Dedifferentiated amniotic fluid mesenchymal stem cell (primary cell): Measurements from ENCODE around the gene CGB8.
"Not testable (repeated sequence)": the region's sequence is repeated elsewhere in the genome, so short reads cannot be mapped to it uniquely, and the experiment has no call there.

Experiments
- DNase-seq: peaks from one replicate; pipeline ENCODE4 v3.0.0-alpha.2; 2016; ENCODE audit errors: extremely low spot score

The CGB8 gene

DNA sequence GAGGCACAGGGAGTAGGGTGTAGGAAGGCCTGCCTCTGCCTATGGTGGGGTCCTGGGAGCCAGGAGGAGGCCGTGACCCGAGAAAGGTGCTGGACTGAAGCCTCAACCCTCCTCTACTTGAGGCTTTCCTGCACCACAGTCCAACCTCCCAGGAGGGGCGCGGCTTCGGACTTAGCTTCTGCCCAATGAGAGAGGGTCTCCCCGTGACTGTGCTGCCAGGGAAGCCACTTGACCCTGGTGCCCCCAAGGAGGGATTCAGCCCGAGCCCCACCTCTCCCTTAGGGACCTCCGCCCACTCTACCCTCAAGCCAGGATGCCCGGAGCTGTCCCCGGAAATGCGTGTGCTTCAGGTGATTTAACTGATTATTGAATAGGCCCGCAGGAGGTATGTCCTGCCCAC, at the start of gene CGB8:
Gene CGB8 (minus strand): TSS at position 101 of the 400 bp plus-strand sequence. CDS start 372 bp downstream, outside the sequence.
- not testable (repeated sequence) for DNase-seq

DNA sequence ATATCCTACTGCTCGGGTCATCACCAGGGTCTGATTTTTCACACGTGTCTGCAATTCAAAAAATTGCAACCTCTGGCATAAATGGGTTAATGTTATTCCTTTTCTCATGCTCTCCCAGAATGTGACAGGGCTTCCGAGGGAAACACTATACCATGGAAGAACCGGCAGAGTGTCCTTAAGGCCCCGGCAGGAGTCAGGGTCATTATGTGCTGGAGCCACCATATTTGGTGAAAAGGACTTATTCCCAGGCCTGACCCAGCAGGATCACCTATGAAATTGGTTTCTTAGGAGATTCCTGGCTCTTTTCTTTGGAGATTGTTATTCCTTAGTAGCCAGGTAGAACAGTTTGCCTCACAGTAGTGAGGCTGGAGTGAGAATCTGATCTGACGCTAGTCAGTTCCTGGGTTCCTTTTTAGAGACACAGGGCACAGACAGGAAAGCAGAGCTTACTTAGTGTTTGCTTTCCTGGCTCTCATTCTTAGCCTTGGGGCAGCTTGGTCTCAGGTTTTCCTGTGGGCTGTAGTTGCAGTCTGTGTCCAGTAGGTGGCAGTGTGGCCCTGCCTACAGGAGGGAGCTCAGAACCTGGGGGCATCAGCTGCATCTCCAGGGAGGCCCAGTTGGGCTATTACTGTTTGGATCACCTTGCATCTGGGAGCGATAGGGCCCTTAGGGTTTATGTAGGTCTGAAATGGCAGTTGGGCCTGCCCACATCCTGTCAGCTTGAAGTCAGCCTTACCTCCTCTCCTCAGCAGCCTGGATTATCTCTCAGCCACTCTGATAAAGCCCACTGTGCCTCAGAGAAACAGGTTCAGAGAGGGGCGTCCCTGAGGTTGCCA, 48.8 kb upstream of the CGB8 start:
- DNase-seq: peak; percentile 73

- no peak for DNase-seq
Measured at GRCh38 chr19:49094505-49095482, 45.9 kb upstream of the CGB8 start.

DNA sequence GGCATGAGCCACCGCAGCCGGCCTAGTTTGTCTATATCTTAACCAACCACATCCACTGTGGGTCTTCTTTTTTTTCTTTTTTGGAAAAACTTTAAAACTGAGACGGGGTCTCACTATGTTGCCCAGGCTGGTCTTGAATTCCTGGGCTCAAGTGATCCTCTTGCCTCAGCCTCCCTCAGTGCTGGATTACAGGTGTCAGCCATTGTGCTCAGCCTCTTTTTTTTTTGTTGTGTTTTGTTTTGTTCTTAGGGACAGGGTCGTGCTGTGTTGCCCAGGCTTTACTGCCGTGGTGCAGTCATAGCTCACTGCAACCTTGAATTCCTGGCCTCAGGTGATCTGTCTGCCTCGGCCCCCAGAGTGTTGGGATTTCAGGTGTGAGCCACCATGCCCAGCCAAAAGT, 43.8 kb upstream of the CGB8 start:
- DNase-seq: no peak

- no peak for DNase-seq
Measured at GRCh38 chr19:49091391-49092038, 42.6 kb upstream of the CGB8 start.

GRCh38 chr19:49086296-49086695, 37.4 kb upstream of the CGB8 start:
- DNase-seq: no peak

DNA sequence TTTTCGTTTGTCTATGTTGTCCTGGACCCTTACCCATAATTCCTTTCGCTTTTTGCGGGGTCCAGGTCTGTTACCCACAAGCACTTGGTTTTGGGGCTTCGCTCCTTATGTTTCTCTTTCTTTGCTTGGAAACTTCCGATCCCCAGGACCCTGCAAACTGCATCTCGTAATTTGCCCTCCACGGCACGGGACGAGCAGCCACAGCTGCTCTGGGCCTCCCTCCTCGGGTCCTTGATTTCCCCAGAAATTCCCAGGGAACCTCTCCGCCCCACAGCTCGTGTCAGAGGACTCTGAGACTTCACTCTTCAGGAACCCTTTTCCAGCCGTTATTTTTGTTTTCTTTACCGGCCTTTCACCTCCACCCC, 36.9 kb upstream of the CGB8 start:
- no peak for DNase-seq

GRCh38 chr19:49085020-49085867, 36.3 kb upstream of the CGB8 start, which contains the start of gene SNRNP70:
Gene SNRNP70, plus strand, starts transcription at chr19:49085451. Its CDS starts 964 bp downstream, at chr19:49086415.
- DNase-seq: peak; percentile 99

- no peak for DNase-seq
Measured at GRCh38 chr19:49084206-49085019, 35.5 kb upstream of the CGB8 start.

GRCh38 chr19:49081273-49081672, 32.4 kb upstream of the CGB8 start:
- no peak for DNase-seq

DNA sequence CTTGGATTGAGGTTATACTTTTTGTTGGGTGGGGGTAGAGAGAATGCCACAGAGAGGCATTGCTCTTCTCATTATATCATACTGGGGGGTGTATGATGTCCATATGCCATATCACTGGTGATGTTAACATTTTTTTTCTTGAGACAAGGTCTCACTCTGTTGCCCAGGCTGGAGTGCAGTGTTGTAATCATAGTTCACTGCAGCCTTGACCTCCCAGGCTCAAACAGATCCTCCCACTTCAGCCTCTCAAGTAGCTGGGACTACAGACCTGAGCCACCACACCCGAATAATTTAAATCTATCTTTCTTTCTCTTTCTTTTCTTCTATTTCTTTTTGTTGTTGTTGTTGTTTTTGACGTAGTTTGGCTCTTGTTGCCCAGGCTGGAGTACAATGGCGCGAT, 31.5 kb upstream of the CGB8 start:
- no peak for DNase-seq

- peak; percentile 29 for DNase-seq
Measured at GRCh38 chr19:49074869-49075268, 26.0 kb upstream of the CGB8 start.

DNA sequence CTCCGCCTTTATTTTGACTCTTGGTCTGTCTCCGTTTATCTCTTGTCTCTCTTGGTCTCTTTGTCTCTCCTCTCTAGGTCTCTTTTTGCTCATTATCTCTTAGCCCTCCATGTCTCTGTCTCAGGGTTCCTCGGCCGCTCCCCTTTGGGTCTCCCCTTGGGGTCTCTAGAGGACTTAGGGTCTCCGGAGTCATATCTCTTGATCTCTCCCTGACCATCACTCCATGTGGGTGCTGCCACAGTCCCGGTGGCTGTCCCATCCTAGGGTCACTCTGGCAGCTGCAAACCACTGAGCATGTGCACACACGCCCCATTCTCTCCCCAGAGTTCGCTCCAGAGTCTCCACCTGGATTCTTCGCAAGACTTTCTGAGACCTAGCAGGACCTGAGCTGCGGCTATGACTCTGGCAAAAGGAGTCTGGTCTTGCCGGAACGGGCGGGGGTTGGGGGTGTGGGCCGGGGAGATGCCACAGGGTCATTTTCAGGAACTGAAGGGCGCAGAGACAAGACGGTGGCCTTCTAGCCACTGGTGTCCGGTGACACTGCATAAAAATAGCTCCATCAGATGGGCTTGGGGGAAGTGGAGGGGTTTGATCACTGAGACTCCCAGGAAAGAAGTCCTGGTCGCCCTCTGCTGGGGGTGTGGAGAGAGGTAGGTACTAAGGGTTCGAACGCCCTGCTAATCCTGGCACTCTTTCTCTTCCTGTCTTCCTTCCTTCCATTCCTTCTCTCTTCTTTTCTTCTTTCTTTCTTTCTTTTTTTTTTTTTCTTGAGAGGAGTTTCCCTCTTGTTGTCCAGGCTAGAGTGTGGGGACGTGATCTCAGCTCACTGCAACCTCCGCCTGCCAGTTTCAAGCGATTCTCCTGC, 24.8 kb upstream of the CGB8 start:
- no peak for DNase-seq

DNA sequence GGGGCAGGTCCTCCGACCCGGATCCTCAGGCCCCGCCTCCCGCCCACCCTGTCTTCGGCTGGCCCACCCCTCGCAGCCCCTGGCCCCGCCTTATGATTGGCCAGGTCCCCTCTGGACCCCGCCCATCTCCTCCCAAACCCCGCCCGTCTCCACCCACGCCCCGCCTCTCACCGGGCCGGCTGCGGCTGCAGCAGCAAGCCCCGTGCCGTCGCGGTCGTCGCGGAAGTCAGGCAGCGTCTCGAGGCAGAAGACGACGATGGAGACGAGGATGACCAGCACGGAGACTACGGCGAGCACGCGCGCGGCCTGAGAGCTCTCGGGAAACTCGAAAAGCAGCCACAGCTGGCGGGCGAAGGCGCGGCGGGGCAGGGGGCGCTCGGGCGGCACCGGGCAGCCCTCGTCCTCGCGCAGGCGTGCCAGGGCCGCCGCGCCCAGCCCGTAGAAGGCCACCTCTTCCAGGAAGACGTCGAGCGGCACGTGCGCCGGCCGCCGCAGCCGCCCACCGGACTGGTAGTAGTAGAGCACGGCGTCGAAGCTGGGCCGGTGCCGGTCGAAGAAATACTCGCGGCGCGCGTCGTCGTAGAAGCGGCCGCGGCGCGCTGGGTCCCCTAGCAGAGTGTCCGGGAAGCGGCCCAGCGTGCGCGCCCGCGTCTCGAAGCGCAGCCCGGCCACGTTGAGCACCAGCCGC, 23.1 kb upstream of the CGB8 start:
- no peak for DNase-seq

DNA sequence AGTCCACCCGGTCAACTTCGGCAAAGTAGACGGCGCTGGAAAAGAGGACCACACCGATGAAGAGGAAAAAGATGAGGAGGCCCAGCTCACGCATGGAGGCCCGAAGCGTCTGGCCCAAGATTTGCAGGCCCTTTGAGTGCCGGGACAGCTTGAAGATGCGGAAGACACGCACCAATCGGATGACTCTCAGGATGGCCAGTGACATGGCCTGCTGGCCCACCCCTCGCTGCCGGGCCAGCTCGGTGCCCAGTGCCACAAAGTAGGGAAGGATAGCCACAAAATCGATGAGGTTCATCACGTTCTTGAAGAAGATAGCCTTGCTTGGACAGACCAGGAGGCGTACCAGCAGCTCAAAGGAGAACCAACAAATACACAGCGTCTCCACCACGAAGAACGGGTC, 21.5 kb upstream of the CGB8 start:
- no peak for DNase-seq

GRCh38 chr19:49069026-49069425, 20.1 kb upstream of the CGB8 start:
- DNase-seq: no peak

GRCh38 chr19:49067554-49067953, 18.6 kb upstream of the CGB8 start:
- DNase-seq: no peak

GRCh38 chr19:49065905-49066512, 17.1 kb upstream of the CGB8 start:
- no peak for DNase-seq
